ENCODE data around the gene CCDC17. TPM values are rescaled to one million over a fixed set of nuclear protein-coding genes. Genes with fewer than 3 reads are reported as not detected.

The CCDC17 gene
- total and polyA plus RNA-seq, 2 donors (not counting 1 experiment from before 2014, with no cell fraction given), result 0.09 to 0.99 TPM

DNA sequence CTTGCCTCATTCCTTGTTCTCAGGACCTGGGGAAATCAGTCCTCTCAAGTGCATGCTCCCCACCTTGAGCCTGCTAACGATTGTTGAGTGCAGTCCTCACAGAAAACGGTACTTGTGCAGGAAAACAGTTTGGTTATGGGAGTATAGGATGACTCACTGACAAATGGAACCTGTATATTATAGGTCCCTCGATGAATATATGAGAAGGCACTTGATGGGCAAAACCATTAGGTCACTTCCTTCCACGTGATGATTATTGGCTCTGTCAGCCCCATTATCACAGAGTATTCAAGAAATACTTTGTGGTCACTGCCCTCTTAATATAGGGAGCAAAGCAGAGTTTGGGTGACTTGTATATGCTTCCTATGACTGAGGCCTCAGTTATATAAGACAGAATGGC is 6.2 kb downstream of the CCDC17 start:
- Histone ChIP-seq H3K27me3 (ENCODE audit: control insufficient read depth, insufficient read depth, low read length) (no peaks in the 10 kb centered on the region), H3K9me3 (ENCODE audit: control insufficient read depth, insufficient read depth, low read depth, low read length) (no peaks in the 10 kb centered on the region), H3K9ac (ENCODE audit: insufficient read depth, low read length) (no peak overlapping the region), H3K4me2 (ENCODE audit: extremely low read depth, insufficient read depth, low read length) (no peak overlapping the region), H3K4me1 (ENCODE audit: control insufficient read depth, extremely low read depth, insufficient read depth, low read length) (no peaks in the 10 kb centered on the region), H4K20me1 (ENCODE audit: control insufficient read depth, extremely low read depth, insufficient read depth, low read length) (no peaks in the 10 kb centered on the region), H2AFZ (ENCODE audit: low read length) (no peak overlapping the region), H3K79me2 (ENCODE audit: control insufficient read depth, insufficient read depth, low read length) (no peaks in the 10 kb centered on the region), H3K4me3 (replicated peaks in 1 of 4; ENCODE audit: control extremely low read depth in 1 of 4, insufficient read depth in 1 of 4, low read depth in 3 of 4, low read length in 4 of 4) (no peak overlapping the region), H3K27ac (ENCODE audit: insufficient read depth, low read length) (no peak overlapping the region), H3K36me3 (ENCODE audit: control insufficient read depth, insufficient read depth, low read length) (peaks cover 11% of the 10 kb centered on the region)
- DNase-seq (ENCODE audit: low read depth in 2 of 2), result peak in 1 of 2 donors; percentile 51
- TF ChIP-seq, protein P1, sequence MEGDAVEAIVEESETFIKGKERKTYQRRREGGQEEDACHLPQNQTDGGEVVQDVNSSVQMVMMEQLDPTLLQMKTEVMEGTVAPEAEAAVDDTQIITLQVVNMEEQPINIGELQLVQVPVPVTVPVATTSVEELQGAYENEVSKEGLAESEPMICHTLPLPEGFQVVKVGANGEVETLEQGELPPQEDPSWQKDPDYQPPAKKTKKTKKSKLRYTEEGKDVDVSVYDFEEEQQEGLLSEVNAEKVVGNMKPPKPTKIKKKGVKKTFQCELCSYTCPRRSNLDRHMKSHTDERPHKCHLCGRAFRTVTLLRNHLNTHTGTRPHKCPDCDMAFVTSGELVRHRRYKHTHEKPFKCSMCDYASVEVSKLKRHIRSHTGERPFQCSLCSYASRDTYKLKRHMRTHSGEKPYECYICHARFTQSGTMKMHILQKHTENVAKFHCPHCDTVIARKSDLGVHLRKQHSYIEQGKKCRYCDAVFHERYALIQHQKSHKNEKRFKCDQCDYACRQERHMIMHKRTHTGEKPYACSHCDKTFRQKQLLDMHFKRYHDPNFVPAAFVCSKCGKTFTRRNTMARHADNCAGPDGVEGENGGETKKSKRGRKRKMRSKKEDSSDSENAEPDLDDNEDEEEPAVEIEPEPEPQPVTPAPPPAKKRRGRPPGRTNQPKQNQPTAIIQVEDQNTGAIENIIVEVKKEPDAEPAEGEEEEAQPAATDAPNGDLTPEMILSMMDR (conservative IDR thresholded peaks at IDR 0.05 in 1 of 2, IDR thresholded peaks at IDR 0.05 in 1 of 2; ENCODE audit: low read depth in 1 of 2, low read length in 2 of 2), result no peak
- no peak for TF ChIP-seq EZH2 (IDR thresholded peaks at IDR 0.05; ENCODE audit: low read length, missing control alignments)

DNA sequence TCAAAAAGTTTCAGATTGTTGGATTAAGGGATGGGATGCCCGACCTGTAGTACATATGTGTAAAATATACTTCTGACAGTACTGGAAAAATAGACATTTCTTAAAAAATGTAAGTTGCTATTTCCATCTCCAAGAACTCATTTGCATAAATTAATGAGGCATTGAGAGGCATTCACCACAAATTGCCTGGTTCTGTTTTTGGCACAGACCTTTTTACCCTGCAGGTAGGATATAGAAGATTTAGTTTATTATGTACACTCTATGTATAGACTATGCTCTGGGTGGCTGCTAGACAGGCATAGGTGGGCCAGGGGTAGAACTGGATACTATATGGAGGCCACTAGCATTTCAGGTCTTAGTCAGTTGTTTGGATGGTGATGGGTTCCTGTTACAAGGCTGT is 8.0 kb downstream of the CCDC17 start:
- no peak for DNase-seq (ENCODE audit: low read depth in 2 of 2)
- Histone ChIP-seq H3K27me3 (ENCODE audit: control insufficient read depth, insufficient read depth, low read length) (no peaks in the 10 kb centered on the region), H3K27ac (ENCODE audit: insufficient read depth, low read length) (no peak overlapping the region), H4K20me1 (ENCODE audit: control insufficient read depth, extremely low read depth, insufficient read depth, low read length) (no peaks in the 10 kb centered on the region), H3K9ac (ENCODE audit: insufficient read depth, low read length) (no peak overlapping the region), H3K36me3 (ENCODE audit: control insufficient read depth, insufficient read depth, low read length) (peaks cover 8% of the 10 kb centered on the region), H3K4me3 (replicated peaks in 1 of 4; ENCODE audit: control extremely low read depth in 1 of 4, insufficient read depth in 1 of 4, low read depth in 3 of 4, low read length in 4 of 4) (no peak overlapping the region), H3K4me1 (ENCODE audit: control insufficient read depth, extremely low read depth, insufficient read depth, low read length) (no peaks in the 10 kb centered on the region), H3K9me3 (ENCODE audit: control insufficient read depth, insufficient read depth, low read depth, low read length) (no peaks in the 10 kb centered on the region), H3K4me2 (ENCODE audit: extremely low read depth, insufficient read depth, low read length) (no peak overlapping the region), H3K79me2 (ENCODE audit: control insufficient read depth, insufficient read depth, low read length) (no peaks in the 10 kb centered on the region), H2AFZ (ENCODE audit: low read length) (no peak overlapping the region)
- TF ChIP-seq EZH2 (IDR thresholded peaks at IDR 0.05; ENCODE audit: low read length, missing control alignments), result no peak
- TF ChIP-seq, protein P1 (conservative IDR thresholded peaks at IDR 0.05 in 1 of 2, IDR thresholded peaks at IDR 0.05 in 1 of 2; ENCODE audit: low read depth in 1 of 2, low read length in 2 of 2), result no peak

GRCh38 chr1:45612941-45613579 is 10.8 kb downstream of the CCDC17 start:
- Histone ChIP-seq H3K4me1 (ENCODE audit: control insufficient read depth, extremely low read depth, insufficient read depth, low read length) (no peaks in the 10 kb centered on the region), H2AFZ (ENCODE audit: low read length) (no peak overlapping the region), H3K79me2 (ENCODE audit: control insufficient read depth, insufficient read depth, low read length) (no peaks in the 10 kb centered on the region), H3K9me3 (ENCODE audit: control insufficient read depth, insufficient read depth, low read depth, low read length) (no peaks in the 10 kb centered on the region), H3K27ac (ENCODE audit: insufficient read depth, low read length) (no peak overlapping the region), H3K9ac (ENCODE audit: insufficient read depth, low read length) (no peak overlapping the region), H3K27me3 (ENCODE audit: control insufficient read depth, insufficient read depth, low read length) (no peaks in the 10 kb centered on the region), H4K20me1 (ENCODE audit: control insufficient read depth, extremely low read depth, insufficient read depth, low read length) (no peaks in the 10 kb centered on the region), H3K36me3 (ENCODE audit: control insufficient read depth, insufficient read depth, low read length) (peaks cover 12% of the 10 kb centered on the region), H3K4me3 (replicated peaks in 1 of 4; ENCODE audit: control extremely low read depth in 1 of 4, insufficient read depth in 1 of 4, low read depth in 3 of 4, low read length in 4 of 4) (no peak overlapping the region), H3K4me2 (ENCODE audit: extremely low read depth, insufficient read depth, low read length) (no peak overlapping the region)
- no peak for TF ChIP-seq EZH2 (IDR thresholded peaks at IDR 0.05; ENCODE audit: low read length, missing control alignments)
- TF ChIP-seq, protein P1 (conservative IDR thresholded peaks at IDR 0.05 in 1 of 2, IDR thresholded peaks at IDR 0.05 in 1 of 2; ENCODE audit: low read depth in 1 of 2, low read length in 2 of 2), result no peak
- no peak for DNase-seq (ENCODE audit: low read depth in 2 of 2)
